ENCODE measurements around the gene PIKFYVE.
"Not testable (repeated sequence)": the region's sequence is repeated elsewhere in the genome, so short reads cannot be mapped to it uniquely, and the experiment has no call there.

PIKFYVE gene

GRCh38 chr2:208265801-208266552 lies at the start of gene PIKFYVE:
PIKFYVE (plus strand) TSS chr2:208266255; CDS start chr2:208271520, 5,265 bp downstream.
- Mint-ChIP-seq H3K27ac (peak within 1 kb of the TSS; percentile 96), H3K9me3 (no peaks in the 10 kb centered on the region), H3K4me1 (peaks cover 42% of the 10 kb centered on the region), H3K4me3 (peak within 1 kb of the TSS; percentile 90), H3K36me3 (peaks cover 16% of the 10 kb centered on the region)
- DNase-seq (ENCODE audit: low spot score in 2 of 2) = peak; percentile 75 to 95
- ATAC-seq = peak; percentile 93

- H3K9me3 Mint-ChIP-seq; DNase-seq (ENCODE audit: low spot score in 2 of 2); ATAC-seq; H3K36me3 Mint-ChIP-seq; H3K4me3 Mint-ChIP-seq; H3K27ac Mint-ChIP-seq; H3K4me1 Mint-ChIP-seq: not testable (repeated sequence)
Measured at GRCh38 chr2:208221873-208222272, 44.2 kb upstream of the PIKFYVE start.

- Mint-ChIP-seq H3K9me3 (no peaks in the 10 kb centered on the region), H3K4me1 (no peaks in the 10 kb centered on the region), H3K36me3 (no peaks in the 10 kb centered on the region), H3K4me3 (no peak overlapping the region), H3K27ac (no peak overlapping the region)
- peak; percentile 40 for ATAC-seq
- DNase-seq (ENCODE audit: low spot score in 2 of 2) = no peak
Measured at GRCh38 chr2:208222351-208222750, 43.7 kb upstream of the PIKFYVE start.

GRCh38 chr2:208224802-208225201 lies 41.3 kb upstream of the PIKFYVE start:
- Mint-ChIP-seq H3K9me3 (no peaks in the 10 kb centered on the region), H3K27ac (no peak overlapping the region), H3K36me3 (no peaks in the 10 kb centered on the region), H3K4me1 (no peaks in the 10 kb centered on the region), H3K4me3 (no peak overlapping the region)
- DNase-seq (ENCODE audit: low spot score in 2 of 2) = no peak
- no peak for ATAC-seq

GRCh38 chr2:208227581-208228232 lies 38.3 kb upstream of the PIKFYVE start:
- H3K4me3 Mint-ChIP-seq = no peak overlapping the region
- H3K4me1 Mint-ChIP-seq = no peaks in the 10 kb centered on the region
- ATAC-seq = no peak
- H3K36me3 Mint-ChIP-seq = no peaks in the 10 kb centered on the region
- no peak for DNase-seq (ENCODE audit: low spot score in 2 of 2)
- H3K27ac Mint-ChIP-seq = no peak overlapping the region
- H3K9me3 Mint-ChIP-seq = peaks cover 3% of the 10 kb centered on the region

- H3K4me3 Mint-ChIP-seq = no peak overlapping the region
- no peak overlapping the region for H3K27ac Mint-ChIP-seq
- H3K9me3 Mint-ChIP-seq = peaks cover 3% of the 10 kb centered on the region
- no peaks in the 10 kb centered on the region for H3K36me3 Mint-ChIP-seq
- H3K4me1 Mint-ChIP-seq = no peaks in the 10 kb centered on the region
- DNase-seq (ENCODE audit: low spot score in 2 of 2) (no peak), ATAC-seq (no peak)
Measured at GRCh38 chr2:208228476-208228875, 37.6 kb upstream of the PIKFYVE start.

- H3K36me3 Mint-ChIP-seq = peaks cover 42% of the 10 kb centered on the region
- DNase-seq (ENCODE audit: low spot score in 2 of 2) (no peak), ATAC-seq (no peak)
- H3K4me1 Mint-ChIP-seq = no peaks in the 10 kb centered on the region
- H3K4me3 Mint-ChIP-seq = no peak overlapping the region
- no peak overlapping the region for H3K27ac Mint-ChIP-seq
- H3K9me3 Mint-ChIP-seq = peaks cover 3% of the 10 kb centered on the region
Measured at GRCh38 chr2:208234786-208235185, 31.3 kb upstream of the PIKFYVE start.

GRCh38 chr2:208235860-208236259 lies 30.2 kb upstream of the PIKFYVE start:
- no peak for DNase-seq (ENCODE audit: low spot score in 2 of 2)
- no peak for ATAC-seq
- H3K9me3 Mint-ChIP-seq = peaks cover 3% of the 10 kb centered on the region
- peaks cover 48% of the 10 kb centered on the region for H3K36me3 Mint-ChIP-seq
- no peak overlapping the region for H3K27ac Mint-ChIP-seq
- no peak overlapping the region for H3K4me3 Mint-ChIP-seq
- no peaks in the 10 kb centered on the region for H3K4me1 Mint-ChIP-seq

- peak overlapping the region; percentile 7 for H3K27ac Mint-ChIP-seq
- peaks cover 83% of the 10 kb centered on the region for H3K36me3 Mint-ChIP-seq
- ATAC-seq (no peak), DNase-seq (ENCODE audit: low spot score in 2 of 2) (no peak)
- no peaks in the 10 kb centered on the region for H3K4me1 Mint-ChIP-seq
- no peak overlapping the region for H3K4me3 Mint-ChIP-seq
- no peaks in the 10 kb centered on the region for H3K9me3 Mint-ChIP-seq
Measured at GRCh38 chr2:208239770-208240493, 26.1 kb upstream of the PIKFYVE start.

- DNase-seq (ENCODE audit: low spot score in 2 of 2) (no peak), ATAC-seq (no peak)
- Mint-ChIP-seq H3K4me3 (no peak overlapping the region), H3K4me1 (no peaks in the 10 kb centered on the region), H3K36me3 (peaks cover 86% of the 10 kb centered on the region), H3K27ac (no peak overlapping the region), H3K9me3 (no peaks in the 10 kb centered on the region)
Measured at GRCh38 chr2:208240619-208241209, 25.3 kb upstream of the PIKFYVE start.

GRCh38 chr2:208244422-208244821 lies 21.6 kb upstream of the PIKFYVE start:
- Mint-ChIP-seq H3K4me3 (no peak overlapping the region), H3K4me1 (no peaks in the 10 kb centered on the region), H3K9me3 (no peaks in the 10 kb centered on the region), H3K27ac (no peak overlapping the region), H3K36me3 (peaks cover 87% of the 10 kb centered on the region)
- DNase-seq (ENCODE audit: low spot score in 2 of 2) (no peak), ATAC-seq (no peak)

GRCh38 chr2:208245746-208246145 lies 20.3 kb upstream of the PIKFYVE start:
- DNase-seq (ENCODE audit: low spot score in 2 of 2) = no peak
- Mint-ChIP-seq H3K9me3 (no peaks in the 10 kb centered on the region), H3K27ac (no peak overlapping the region), H3K4me1 (no peaks in the 10 kb centered on the region), H3K4me3 (no peak overlapping the region), H3K36me3 (peaks cover 93% of the 10 kb centered on the region)
- no peak for ATAC-seq

- no peak for ATAC-seq
- H3K36me3 Mint-ChIP-seq = peaks cover 80% of the 10 kb centered on the region
- no peak overlapping the region for H3K4me3 Mint-ChIP-seq
- no peak for DNase-seq (ENCODE audit: low spot score in 2 of 2)
- no peaks in the 10 kb centered on the region for H3K9me3 Mint-ChIP-seq
- no peak overlapping the region for H3K27ac Mint-ChIP-seq
- no peaks in the 10 kb centered on the region for H3K4me1 Mint-ChIP-seq
Measured at GRCh38 chr2:208248601-208249000, 17.5 kb upstream of the PIKFYVE start.

- H3K4me3 Mint-ChIP-seq = no peak overlapping the region
- H3K27ac Mint-ChIP-seq = no peak overlapping the region
- peaks cover 1% of the 10 kb centered on the region for H3K4me1 Mint-ChIP-seq
- DNase-seq (ENCODE audit: low spot score in 2 of 2) = no peak
- no peaks in the 10 kb centered on the region for H3K9me3 Mint-ChIP-seq
- H3K36me3 Mint-ChIP-seq = peaks cover 74% of the 10 kb centered on the region
- ATAC-seq = no peak
Measured at GRCh38 chr2:208249296-208249695, 16.8 kb upstream of the PIKFYVE start.

- H3K9me3 Mint-ChIP-seq = no peaks in the 10 kb centered on the region
- no peak overlapping the region for H3K27ac Mint-ChIP-seq
- H3K36me3 Mint-ChIP-seq = peaks cover 77% of the 10 kb centered on the region
- no peak overlapping the region for H3K4me3 Mint-ChIP-seq
- no peak for ATAC-seq
- H3K4me1 Mint-ChIP-seq = peaks cover 11% of the 10 kb centered on the region
- no peak for DNase-seq (ENCODE audit: low spot score in 2 of 2)
Measured at GRCh38 chr2:208250388-208250787, 15.7 kb upstream of the PIKFYVE start.

All from stimulated activated effector memory CD8-positive, alpha-beta T cell treated with anti-CD3 and anti-CD28 coated beads, Interleukin-12 subunit alpha, Interleukin-12 subunit beta, amount 100 ng/mL, for 72 hours (primary cell).